DMS53 treated with DMSO at 0.1 percent for 48 hours (cell line): ENCODE measurements around the gene MINDY2.
"Not testable (repeated sequence)": the region's sequence is repeated elsewhere in the genome, so short reads cannot be mapped to it uniquely, and the experiment has no call there.

Experiments used
- DNase-seq: peaks from one replicate; lab custom pipeline; 2025; ENCODE audit not compliant: unreplicated experiment; lab: John Stamatoyannopoulos, UW

MINDY2 gene

GRCh38 chr15:58880320-58880719 lies 109.2 kb downstream of the MINDY2 start:
- no peak for DNase-seq

GRCh38 chr15:58882243-58882642 lies 111.1 kb downstream of the MINDY2 start:
- no peak for DNase-seq

- DNase-seq, result not testable (repeated sequence)
These were observed 112.8 kb downstream of the MINDY2 start for GRCh38 chr15:58883926-58884325.

GRCh38 chr15:58886921-58887320 lies 115.8 kb downstream of the MINDY2 start:
- DNase-seq, result no peak

- DNase-seq, result no peak
These were observed 118.3 kb downstream of the MINDY2 start for GRCh38 chr15:58889363-58889762.

- no peak for DNase-seq
These were observed 127.1 kb downstream of the MINDY2 start for GRCh38 chr15:58898150-58898680.

GRCh38 chr15:58900631-58901030 lies 129.5 kb downstream of the MINDY2 start:
- no peak for DNase-seq

- no peak for DNase-seq
These were observed 137.6 kb downstream of the MINDY2 start for GRCh38 chr15:58908550-58909309.

- no peak for DNase-seq
These were observed 138.5 kb downstream of the MINDY2 start for GRCh38 chr15:58909616-58910015.

- no peak for DNase-seq
These were observed 139.4 kb downstream of the MINDY2 start for GRCh38 chr15:58910456-58910855.
